ENCODE results near the gene CCDC169.
"Not testable (repeated sequence)": the region's sequence is repeated elsewhere in the genome, so short reads cannot be mapped to it uniquely, and the experiment has no call there.

Gene CCDC169

GRCh38 chr13:36313047-36313969 lies 15.7 kb upstream of the CCDC169 start:
- DNase-seq = no peak

- DNase-seq = no peak
Observed at GRCh38 chr13:36310417-36311108, 12.9 kb upstream of the CCDC169 start.

DNA sequence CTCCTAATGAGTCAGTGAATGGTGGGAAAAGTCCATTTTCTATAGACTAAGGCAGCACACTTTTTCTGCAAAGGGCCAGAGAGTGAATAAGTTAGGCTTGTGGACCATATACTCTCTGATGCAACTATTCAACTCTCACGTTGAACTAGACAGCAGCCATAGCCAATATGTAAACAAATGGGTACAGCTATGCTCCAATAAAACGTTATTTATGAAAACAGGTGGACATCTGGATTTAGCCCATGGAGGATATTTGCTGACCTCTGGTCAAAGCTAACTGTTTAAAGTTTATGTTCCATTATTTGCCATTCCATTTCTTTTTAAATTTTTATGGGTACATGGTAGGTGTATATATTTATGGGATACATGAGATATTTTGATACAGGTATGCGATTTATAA lies 4.7 kb upstream of the CCDC169 start:
- DNase-seq = no peak

- DNase-seq = not testable (repeated sequence)
Observed at GRCh38 chr13:36299469-36299868, 1.9 kb upstream of the CCDC169 start.

- no peak for DNase-seq
Observed at GRCh38 chr13:36298535-36299068, 988 bp upstream of the CCDC169 start.

DNA sequence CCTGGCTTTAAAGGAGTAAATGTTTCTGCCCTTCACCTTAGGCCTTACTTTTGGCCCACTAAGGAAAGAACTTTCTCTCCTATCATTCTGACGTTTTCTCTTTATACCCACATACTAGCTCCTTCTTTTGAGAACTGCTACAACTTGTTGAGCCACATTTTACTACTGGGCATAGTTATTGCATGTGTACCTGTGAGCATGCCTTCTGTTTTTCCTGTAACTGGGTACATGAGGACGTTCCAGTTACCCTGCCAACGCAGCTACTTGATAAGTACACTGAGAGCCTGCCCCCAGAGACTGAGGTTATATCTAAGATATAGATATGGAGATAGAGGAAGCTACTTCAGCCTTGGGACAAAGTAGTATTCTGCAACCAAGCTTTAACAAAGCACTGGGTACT lies 3.5 kb downstream of the CCDC169 start:
- DNase-seq = no peak

DNA sequence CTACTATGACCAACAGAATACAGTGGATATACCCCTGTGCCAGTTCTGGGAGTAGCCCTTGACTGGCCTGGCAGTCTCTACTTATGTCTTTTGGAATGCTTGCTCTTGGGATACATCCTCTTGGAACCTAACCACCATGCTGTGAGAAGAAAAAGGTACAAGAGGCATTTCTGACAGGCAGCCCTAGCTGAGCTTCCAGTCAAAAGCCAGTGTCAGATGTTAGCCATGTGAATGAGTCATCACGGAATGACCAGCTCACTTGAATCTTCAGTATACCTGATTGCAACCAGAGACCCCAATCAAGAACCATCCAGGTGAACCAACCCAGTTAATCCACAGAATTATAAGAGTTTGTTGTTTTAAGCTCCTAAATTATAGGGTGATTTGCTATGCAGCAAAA lies 4.1 kb downstream of the CCDC169 start:
- DNase-seq = no peak

DNA sequence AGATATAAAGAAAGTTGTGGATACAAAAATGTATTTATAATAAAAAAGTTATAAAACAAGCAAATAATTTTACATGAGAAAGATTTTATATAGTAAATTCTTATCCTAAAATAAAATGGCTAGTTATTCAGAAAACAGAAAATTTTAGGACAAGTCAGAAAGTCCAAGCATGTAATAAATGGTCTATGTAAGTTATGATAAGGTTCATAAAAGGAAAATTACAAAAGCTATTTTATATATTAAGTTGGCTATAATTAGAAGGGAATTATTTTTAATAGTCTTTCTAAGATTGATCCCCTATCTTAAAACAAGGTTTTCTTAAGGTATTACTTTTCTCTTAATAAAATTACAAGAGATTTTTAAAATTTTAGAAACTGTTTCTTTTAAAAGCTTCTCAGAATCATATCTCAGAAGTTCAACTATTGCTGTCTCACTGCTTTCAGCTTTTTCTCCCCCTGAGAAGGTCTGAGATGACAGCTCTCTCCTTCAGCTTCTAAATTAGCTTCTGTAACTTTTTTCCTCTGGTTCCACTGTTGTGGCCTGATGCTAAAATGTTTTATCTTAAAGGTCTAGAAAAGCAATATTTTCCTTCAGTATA lies 8.7 kb downstream of the CCDC169 start:
- DNase-seq = no peak

- no peak for DNase-seq
Observed at GRCh38 chr13:36286006-36286405, 11.6 kb downstream of the CCDC169 start.

DNA sequence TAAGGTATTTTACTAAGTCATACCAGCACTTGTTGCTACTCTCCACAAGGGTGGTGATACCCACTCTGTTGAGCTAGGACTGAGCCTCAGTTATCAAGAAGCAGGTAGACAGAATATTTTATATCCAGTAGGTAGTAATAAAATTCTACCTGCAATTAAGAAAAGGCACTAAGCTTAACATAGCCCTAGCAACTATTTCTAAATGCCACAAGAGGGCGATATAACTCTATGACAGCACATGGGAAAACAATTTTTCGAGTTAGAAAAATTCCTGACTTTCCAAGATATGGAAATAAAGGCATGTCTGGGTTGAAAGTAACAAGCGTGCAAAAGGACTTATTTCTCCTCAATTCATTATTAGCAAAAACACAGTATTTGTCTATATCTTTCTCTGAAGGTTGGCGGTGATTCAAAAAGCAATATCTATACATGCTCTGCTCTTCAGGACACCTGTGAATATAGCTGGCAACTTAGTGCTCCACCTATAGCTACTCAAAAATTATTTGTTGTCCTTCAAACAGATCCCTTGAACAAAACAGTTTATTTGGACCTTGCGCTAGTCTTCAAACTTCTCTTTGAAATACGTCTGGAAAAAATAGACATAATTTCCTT lies 14.7 kb downstream of the CCDC169 start:
- no peak for DNase-seq

DNA sequence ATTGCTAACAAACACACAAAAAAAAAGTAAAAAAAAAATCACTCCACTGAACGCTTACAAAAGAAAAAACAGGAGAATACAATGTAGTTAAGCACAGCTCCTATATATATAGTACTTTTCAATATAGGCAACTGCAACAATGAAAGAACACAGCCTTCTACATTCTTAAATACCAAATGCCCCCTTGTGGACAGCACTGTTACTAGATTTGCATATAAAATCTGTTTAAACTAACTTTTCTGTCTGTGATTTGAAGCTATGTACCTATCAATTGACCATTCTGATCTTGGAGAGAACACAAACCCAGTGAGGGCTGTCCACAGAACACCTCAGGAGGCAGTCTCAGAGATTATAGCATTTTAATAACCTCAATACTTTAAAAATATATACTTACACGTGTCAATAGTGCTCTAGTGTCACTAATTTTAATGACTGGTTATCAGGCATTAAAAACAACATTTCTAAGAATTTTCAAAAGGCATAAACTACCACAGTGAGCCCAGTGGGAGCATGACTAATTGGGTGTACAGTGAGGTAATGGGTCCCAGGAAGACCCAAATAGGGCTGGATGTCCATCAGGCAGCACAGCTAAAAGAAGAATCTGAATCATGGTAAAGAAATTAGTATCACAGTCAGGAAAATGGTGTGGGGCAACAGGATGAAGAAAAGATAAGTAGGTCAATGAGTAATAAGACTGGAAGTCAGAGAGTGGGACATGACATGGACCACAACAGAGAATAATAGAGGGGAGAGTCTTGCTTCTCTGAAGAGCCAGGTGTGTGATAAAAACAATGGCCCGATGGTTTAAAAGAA lies 22.2 kb downstream of the CCDC169 start:
- no peak for DNase-seq

GRCh38 chr13:36273431-36273830 lies 24.2 kb downstream of the CCDC169 start:
- no peak for DNase-seq

GRCh38 chr13:36261976-36262375 lies 35.6 kb downstream of the CCDC169 start:
- no peak for DNase-seq

DNA sequence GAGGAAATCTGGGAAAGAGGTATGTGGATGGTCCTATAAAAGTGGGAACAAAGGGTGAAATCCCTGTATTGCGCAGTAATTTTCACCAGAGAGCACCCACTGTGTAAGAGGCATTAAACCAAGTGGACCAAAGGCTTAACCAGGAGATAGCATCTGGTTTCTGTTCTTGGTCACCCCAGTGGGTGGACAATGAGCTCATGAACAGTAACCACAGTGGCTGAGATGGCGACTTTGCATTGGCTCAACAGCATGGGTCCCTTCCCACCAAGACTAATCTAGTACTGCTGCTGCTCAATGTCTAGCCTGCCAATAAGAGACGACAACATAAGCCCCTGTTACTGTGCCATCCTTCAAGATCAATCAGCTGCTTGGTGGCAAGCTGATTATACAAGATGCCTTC lies 36.6 kb downstream of the CCDC169 start:
- no peak for DNase-seq

GRCh38 chr13:36259361-36260137 lies 38.1 kb downstream of the CCDC169 start:
- no peak for DNase-seq

GRCh38 chr13:36258831-36259230 lies 38.8 kb downstream of the CCDC169 start:
- no peak for DNase-seq

DNA sequence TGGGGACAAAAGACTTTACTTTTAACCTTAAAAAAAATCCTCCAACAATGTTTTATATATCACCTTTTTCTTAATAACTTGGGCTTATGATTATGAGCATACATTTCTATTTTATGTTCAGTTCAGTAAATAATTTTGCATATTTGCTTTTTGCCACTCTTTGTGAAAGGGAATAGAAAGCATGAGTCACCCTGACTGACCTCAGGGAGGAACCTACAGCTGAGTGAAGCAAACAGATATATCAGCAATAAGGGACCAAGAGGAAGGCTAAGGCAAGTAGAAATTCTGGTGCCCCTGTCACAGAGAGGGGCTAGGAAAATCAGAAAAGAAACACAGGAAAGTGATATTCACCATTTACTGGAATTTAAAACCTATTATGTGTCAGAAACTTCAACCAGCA lies 46.1 kb downstream of the CCDC169 start:
- DNase-seq = no peak

DNA sequence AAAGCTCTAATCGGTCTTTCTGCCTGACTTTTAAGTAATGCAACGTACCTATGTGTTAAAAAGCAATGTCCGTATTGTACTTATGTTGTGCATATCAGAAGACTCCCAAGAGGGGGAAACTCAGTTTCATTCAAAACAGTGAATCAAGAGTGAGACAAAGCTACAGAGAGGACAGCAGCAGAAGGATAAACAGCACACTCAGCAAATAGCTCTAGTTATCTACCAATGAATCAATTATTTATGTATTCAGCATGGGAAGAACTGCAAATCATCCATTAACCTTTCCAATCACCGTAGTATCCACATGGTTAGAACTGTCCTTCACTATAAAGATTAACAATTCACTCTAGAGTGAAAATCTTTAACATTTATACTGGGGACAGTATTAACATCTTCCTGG lies 46.6 kb downstream of the CCDC169 start:
- DNase-seq = no peak

- DNase-seq = no peak
Observed at GRCh38 chr13:36248700-36249099, 48.9 kb downstream of the CCDC169 start.

- no peak for DNase-seq
Observed at GRCh38 chr13:36244990-36245389, 52.6 kb downstream of the CCDC169 start.

- DNase-seq = no peak
Observed at GRCh38 chr13:36244073-36244472, 53.5 kb downstream of the CCDC169 start.
